Lower leg skin (tissue), 3 donors: ENCODE data around the gene DDX46.

Source experiments
- CTCF ChIP-seq, 3 donors: fragments of 450-650 bp; IDR thresholded peaks; one replicate each; pipeline ENCODE4 v1.5.1; 2016; ENCODE audit warnings: antibody characterized with exemption in 3 of 3, mild to moderate bottlenecking in 3 of 3, moderate library complexity in 2 of 3
- POLR2A ChIP-seq, 2 donors: fragments of 450-650 bp; IDR thresholded peaks; one replicate each; pipeline ENCODE4 v1.6.1; 2016 to 2017; ENCODE audit warnings: antibody characterized with exemption in 2 of 2, mild to moderate bottlenecking in 1 of 2, moderate library complexity in 1 of 2

GRCh38 chr5:134878403-134878802 is 119.8 kb downstream of the DDX46 start:
- TF ChIP-seq CTCF (IDR thresholded peaks at IDR 0.05) (no peak), POLR2A (IDR thresholded peaks at IDR 0.05) (no peak)
